H1 (cell line): ENCODE measurements around the gene CCDC51. TPM values are rescaled to one million over a fixed set of nuclear protein-coding genes. Genes with fewer than 3 reads are reported as not detected.
A peak's percentile ranks its signal among the peaks of the same experiment; 100 is the strongest.

Experiments
- CTCF ChIA-PET: fragments of 300-600 bp; sonication (Branson Sonifier 250); formaldehyde crosslinking; loops from one replicate; lab custom pipeline; 2021; ENCODE audit not compliant: partially characterized antibody; lab: Charles Lee
- POLR2A ChIA-PET: fragments of 300-600 bp; sonication (Branson Sonifier 250); formaldehyde crosslinking; loops from one replicate; lab custom pipeline; 2021; ENCODE audit warnings: inconsistent platforms; ENCODE audit not compliant: partially characterized antibody; lab: Charles Lee
- DNase-seq, 2 experiments: peaks; one replicate each; pipeline versions ENCODE4 v3.0.0 to v3.0.0-alpha.2; 2010 to 2022; ENCODE audit warnings: low spot score in 2 of 2, low read depth in 1 of 2, mixed read lengths in 1 of 2
- FAIRE-seq: peaks from 2 replicates; lab custom pipeline; 2011; peaks lifted over from hg19 to GRCh38; lab: Jason Lieb, UNC
- H2AFZ ChIP-seq: 2 replicates; pipeline ENCODE4 v1.8.1; 2012; ENCODE audit warnings: low read length, inconsistent platforms
- H2AK5ac ChIP-seq: 2 replicates; pipeline ENCODE4 v1.6.1; 2013; ENCODE audit warnings: low read depth, low read length
- H2BK120ac ChIP-seq: replicated peaks from 2 replicates; pipeline ENCODE3; 2013; ENCODE audit warnings: low read depth, low read length, inconsistent platforms
- H2BK12ac ChIP-seq: 2 replicates; pipeline ENCODE4 v1.6.1; 2013; ENCODE audit warnings: low read depth, low read length
- H2BK15ac ChIP-seq: 2 replicates; pipeline ENCODE4 v1.6.1; 2013; ENCODE audit warnings: low read length
- H2BK20ac ChIP-seq: 2 replicates; pipeline ENCODE4 v1.6.1; 2013; ENCODE audit warnings: low read length
- H2BK5ac ChIP-seq: 2 replicates; pipeline ENCODE4 v1.6.1; 2013; ENCODE audit warnings: low read depth, low read length
- H3K14ac ChIP-seq: 2 replicates; pipeline ENCODE4 v1.6.1; 2013; ENCODE audit warnings: inconsistent platforms; ENCODE audit not compliant: insufficient read length
- H3K18ac ChIP-seq: 2 replicates; pipeline ENCODE4 v1.6.1; 2013; ENCODE audit warnings: low read length; ENCODE audit errors: extremely low read depth
- H3K23ac ChIP-seq: 2 replicates; pipeline ENCODE4 v1.6.1; 2013; ENCODE audit warnings: inconsistent platforms; ENCODE audit not compliant: insufficient read length
- H3K23me2 ChIP-seq: 2 replicates; pipeline ENCODE4 v1.6.1; 2013; ENCODE audit warnings: low read depth, low read length
- H3K27ac ChIP-seq: 2 replicates; pipeline ENCODE4 v1.6.1; 2011; ENCODE audit warnings: low read depth, low read length, inconsistent platforms
- H3K27me3 ChIP-seq, 4 experiments: replicated peaks in 1 of 4; 1 replicate in 1 of 4; 2 replicates in 3 of 4; pipeline versions ENCODE4 v1.6.1 to v1.8.1; 2011 to 2013; ENCODE audit warnings: low read length in 3 of 4, mild to moderate bottlenecking in 3 of 4, inconsistent platforms in 2 of 4, mixed read lengths in 2 of 4, moderate library complexity in 1 of 4; ENCODE audit not compliant: control insufficient read depth in 3 of 4, insufficient read depth in 3 of 4; ENCODE audit errors: extremely low read depth in 1 of 4
- H3K36me3 ChIP-seq, 4 experiments: 2 replicates each; pipeline versions ENCODE4 v1.6.1 to v1.8.1; 2011 to 2013; ENCODE audit warnings: mild to moderate bottlenecking in 4 of 4, low read length in 3 of 4, moderate library complexity in 2 of 4, control low read depth in 1 of 4, inconsistent platforms in 1 of 4; ENCODE audit not compliant: insufficient read depth in 4 of 4, control insufficient read depth in 2 of 4
- H3K4ac ChIP-seq: replicated peaks from 2 replicates; pipeline ENCODE3; 2013; ENCODE audit warnings: low read length, low read depth, mixed read lengths, inconsistent platforms; ENCODE audit not compliant: insufficient read length
- H3K4me1 ChIP-seq, 4 experiments: replicated peaks in 1 of 4; 1 replicate in 1 of 4; 2 replicates in 3 of 4; pipeline versions ENCODE4 v1.6.1 to v1.8.1; 2011 to 2013; ENCODE audit warnings: low read length in 3 of 4, inconsistent platforms in 2 of 4, mixed read lengths in 1 of 4; ENCODE audit not compliant: insufficient read depth in 4 of 4, control insufficient read depth in 3 of 4
- H3K4me2 ChIP-seq, 2 experiments: 2 replicates each; pipeline versions ENCODE4 v1.6.1 to v1.8.1; 2011 to 2013; ENCODE audit warnings: low read depth in 2 of 2, low read length in 2 of 2, control low read depth in 1 of 2, inconsistent platforms in 1 of 2, mild to moderate bottlenecking in 1 of 2; ENCODE audit not compliant: insufficient read depth in 1 of 2
- H3K4me3 ChIP-seq, 4 experiments: fragments of 200-600, 300-600 bp in 1 of 4; sonication (generic), shearing (Covaris generic), sonication (Bioruptor Twin) in 1 of 4; 2 replicates each; pipeline versions ENCODE4 v1.5.1 to v1.8.1; 2011 to 2016; ENCODE audit warnings: low read length in 4 of 4, low read depth in 3 of 4, control low read depth in 2 of 4, inconsistent platforms in 2 of 4, mild to moderate bottlenecking in 2 of 4, mixed read lengths in 1 of 4, moderate library complexity in 1 of 4; ENCODE audit not compliant: insufficient read depth in 2 of 4; ENCODE audit errors: extremely low read depth in 1 of 4
- H3K56ac ChIP-seq: replicated peaks from 2 replicates; pipeline ENCODE3; 2013; ENCODE audit warnings: low read depth, mild to moderate bottlenecking, mixed read lengths, low read length, inconsistent platforms; ENCODE audit not compliant: insufficient read length
- H3K79me1 ChIP-seq: 2 replicates; pipeline ENCODE4 v1.6.1; 2013; ENCODE audit warnings: low read depth, low read length, control low read depth
- H3K79me2 ChIP-seq, 2 experiments: 2 replicates each; pipeline versions ENCODE4 v1.6.1 to v1.8.1; 2012 to 2013; ENCODE audit warnings: low read length in 2 of 2, mild to moderate bottlenecking in 2 of 2, inconsistent platforms in 1 of 2; ENCODE audit not compliant: insufficient read depth in 2 of 2, control insufficient read depth in 1 of 2
- H3K9ac ChIP-seq, 4 experiments: replicated peaks in 1 of 4; 1 replicate in 1 of 4; 2 replicates in 3 of 4; pipeline versions ENCODE4 v1.6.1 to v1.8.1; 2011 to 2013; ENCODE audit warnings: low read depth in 3 of 4, low read length in 3 of 4, control low read depth in 2 of 4, mild to moderate bottlenecking in 2 of 4, moderate library complexity in 2 of 4, inconsistent platforms in 1 of 4; ENCODE audit errors: extremely low read depth in 1 of 4
- H3K9me3 ChIP-seq, 2 experiments: 2 replicates each; pipeline versions ENCODE4 v1.6.1 to v1.8.1; 2012 to 2013; ENCODE audit warnings: mild to moderate bottlenecking in 2 of 2, moderate library complexity in 2 of 2, control low read depth in 1 of 2, inconsistent platforms in 1 of 2, low read depth in 1 of 2, low read length in 1 of 2, mixed read lengths in 1 of 2; ENCODE audit not compliant: insufficient read depth in 2 of 2
- H4K20me1 ChIP-seq, 2 experiments: replicated peaks in 1 of 2; 2 replicates each; pipeline versions ENCODE3 to v1.8.1; 2011 to 2013; ENCODE audit warnings: inconsistent platforms in 2 of 2, low read length in 2 of 2, mild to moderate bottlenecking in 1 of 2; ENCODE audit not compliant: insufficient read depth in 2 of 2, control insufficient read depth in 1 of 2
- H4K5ac ChIP-seq: 2 replicates; pipeline ENCODE4 v1.6.1; 2013; ENCODE audit warnings: low read length, low read depth, mixed read lengths, inconsistent platforms; ENCODE audit not compliant: insufficient read length
- H4K8ac ChIP-seq: 2 replicates; pipeline ENCODE4 v1.8.0; 2013; ENCODE audit warnings: mild to moderate bottlenecking, moderate library complexity, low read length, inconsistent platforms; ENCODE audit not compliant: insufficient read depth; ENCODE audit errors: extremely low read depth
- H4K91ac ChIP-seq: replicated peaks from 2 replicates; pipeline ENCODE3; 2013; ENCODE audit warnings: low read length, mixed read lengths, inconsistent platforms; ENCODE audit not compliant: insufficient read length
- JUN ChIP-seq: IDR thresholded peaks from 2 replicates; pipeline ENCODE4 v1.6.1; 2011; ENCODE audit warnings: low read depth, mild to moderate bottlenecking, improper control_type of control experiment, low read length
- KDM5A ChIP-seq: fragments of 200-600 bp; IDR thresholded peaks from 2 replicates; pipeline ENCODE4 v1.7.1; 2012; ENCODE audit warnings: mild to moderate bottlenecking, low read length, inconsistent platforms, mixed read lengths
- NANOG ChIP-seq: IDR thresholded peaks from 2 replicates; pipeline ENCODE4 v1.6.1; 2011; ENCODE audit warnings: low read length, low read depth, mild to moderate bottlenecking, inconsistent platforms; ENCODE audit not compliant: insufficient read depth, poor library complexity, severe bottlenecking
- WGBS, 2 experiments: shearing (Covaris generic) in 1 of 2; methylation state at CpG; one replicate each; pipeline versions ENCODE4 v1.1.6 to v1.1.7; 2013 to 2015; ENCODE audit warnings: low lambda C conversion rate in 2 of 2, mixed read lengths in 2 of 2, inconsistent platforms in 1 of 2, low coverage in 1 of 2, missing lambda C conversion rate in 1 of 2; ENCODE audit not compliant: insufficient replicate concordance in 2 of 2, insufficient coverage in 1 of 2, insufficient read length in 1 of 2; ENCODE audit errors: extremely low coverage in 1 of 2, missing lambda C conversion rate in 1 of 2; 5-methylcytosine and 5-hydroxymethylcytosine counted together
- polyA plus RNA-seq, 7 experiments: library from polyadenylated mRNA; depleted of rRNA in 3 of 7; stranded (reverse) in 5 of 7; unstranded in 2 of 7; fragments of >200 nt in 5 of 7; fragments of 200-250 nt in 2 of 7; gene quantifications; 1 replicate in 5 of 7; 2 replicates in 1 of 7; 4 replicates in 1 of 7; pipeline versions ENCODE4 v1.2.1 to v1.2.3, GENCODE V29; 2011 to 2013; ENCODE audit warnings: missing spikeins in 2 of 7, mixed read lengths in 2 of 7
- total RNA-seq: library from RNA; stranded (reverse); fragmentation: NEBNext Ultra II Directional; extraction: Animal tissue kit (Norgen Biotek cat#: 25700); gene quantifications from 2 replicates; pipeline ENCODE4 v1.2.1, GENCODE V29; 2021
- TF ChIP-seq, protein P1 (sequence below): IDR thresholded peaks from 2 replicates; pipeline ENCODE4 v1.6.1; 2012; ENCODE audit warnings: inconsistent platforms

CCDC51 gene
- total and polyA plus RNA-seq, 2 of the 8 experiments (the other 6 are each of a cell fraction or from before 2014, with no cell fraction given): 21.3 to 21.4 TPM

DNA sequence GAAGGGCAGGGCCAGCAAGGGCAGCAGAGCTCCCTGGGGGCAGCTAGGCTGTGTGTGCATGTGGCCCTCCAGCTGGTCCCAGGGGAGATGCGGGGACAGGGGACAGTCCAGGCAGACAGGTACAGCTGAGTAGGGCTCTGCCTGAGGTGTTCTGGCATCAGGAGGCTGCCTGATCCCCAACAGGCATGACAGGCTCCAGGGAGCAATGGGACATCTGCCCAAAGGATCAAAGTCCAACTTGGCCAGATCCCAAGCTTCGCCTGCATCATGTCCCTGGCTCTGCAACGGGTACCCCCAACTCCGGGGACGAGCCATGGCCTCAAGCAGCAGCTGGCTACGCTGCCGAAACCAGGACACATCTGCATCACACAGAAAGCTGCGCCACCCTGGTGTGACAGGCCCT is 28.4 kb upstream of the CCDC51 start:
- Histone ChIP-seq H2AK5ac (no peak overlapping the region), H3K56ac (no peak overlapping the region), H2BK5ac (no peak overlapping the region; the same call in 1 of the 2 replicates), H2BK120ac (no peak overlapping the region), H3K4me3 (no peak overlapping the region), H2AFZ (no peak overlapping the region), H3K79me1 (peaks cover 10% of the 10 kb centered on the region), H3K4me2 (no peak overlapping the region), H3K27ac (0 out of 2 replicates have a peak overlapping the region, but pooled peaks have one; percentile 33), H4K91ac (no peak overlapping the region), H3K18ac (no peak overlapping the region), H3K27me3 (no peaks in the 10 kb centered on the region), H2BK15ac (no peak overlapping the region), H3K23me2 (peaks cover 6% of the 10 kb centered on the region), H3K23ac (no peak overlapping the region), H3K4ac (no peak overlapping the region), H3K9me3 (no peaks in the 10 kb centered on the region), H3K36me3 (peaks cover 7 to 35% (median 14%) of the 10 kb centered on the region in 4 experiments), H2BK20ac (no peak overlapping the region), H4K5ac (no peak overlapping the region), H2BK12ac (no peak overlapping the region), H3K4me1 (peaks cover 0 to 28% (median 20%) of the 10 kb centered on the region in 4 experiments; a peak in 6 of 7 replicates), H3K79me2 (peaks cover 0 to 23% of the 10 kb centered on the region in 2 experiments; a peak in 2 of 4 replicates), H3K9ac (no peak overlapping the region; a peak in 1 of 7 replicates), H3K14ac (no peak overlapping the region), H4K20me1 (peaks cover 3 to 5% of the 10 kb centered on the region in 2 experiments), H4K8ac (peak overlapping the region; percentile 9; the same call in 1 of the 2 replicates)
- no peak for DNase-seq
- POLR2A ChIA-PET: interaction anchor here (0.6 to 4.0 kb wide), 7 partner anchors 14 to 93 kb away, joined by 3 to 14 read pairs (median 4); partner anchors contain the start of genes PFKFB4 and PLXNB1
- no peak for TF ChIP-seq NANOG
- no peak for TF ChIP-seq KDM5A
- no peak for TF ChIP-seq JUN
- TF ChIP-seq, protein P1, sequence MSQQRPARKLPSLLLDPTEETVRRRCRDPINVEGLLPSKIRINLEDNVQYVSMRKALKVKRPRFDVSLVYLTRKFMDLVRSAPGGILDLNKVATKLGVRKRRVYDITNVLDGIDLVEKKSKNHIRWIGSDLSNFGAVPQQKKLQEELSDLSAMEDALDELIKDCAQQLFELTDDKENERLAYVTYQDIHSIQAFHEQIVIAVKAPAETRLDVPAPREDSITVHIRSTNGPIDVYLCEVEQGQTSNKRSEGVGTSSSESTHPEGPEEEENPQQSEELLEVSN: no peak
- no peak for FAIRE-seq
- CTCF ChIA-PET: interaction anchor here (0.6 to 21.5 kb wide), 5 partner anchors 8 to 153 kb away, joined by 3 to 251 read pairs (median 26); partner anchors contain the start of genes PFKFB4 and SHISA5
- WGBS, 2 experiments: 92% methylated on average over 5 of the region's 8 CpGs; no CpG with 5 or more reads in 1 of the 2 experiments
